Measurements from ENCODE around the gene C1GALT1.

- no peak for TF ChIP-seq CTCF (conservative IDR thresholded peaks at IDR 0.05; ENCODE audit: low read depth in 2 of 2)
- no peak for TF ChIP-seq CREB1 (CRISPR knock-in tag; IDR thresholded peaks at IDR 0.05; ENCODE audit: low read depth)
- TF ChIP-seq EZH2 (IDR thresholded peaks at IDR 0.05; ENCODE audit: low read depth, unreplicated experiment), result no peak
- no peak for TF ChIP-seq REST (IDR thresholded peaks at IDR 0.05; ENCODE audit: unreplicated experiment)
- TF ChIP-seq ZNF331 (CRISPR knock-in tag; IDR thresholded peaks at IDR 0.05; ENCODE audit: low read depth), result no peak
- TF ChIP-seq EZH2phosphoT487 (IDR thresholded peaks at IDR 0.05; ENCODE audit: unreplicated experiment), result no peak
- TF ChIP-seq POLR2AphosphoS5 (IDR thresholded peaks at IDR 0.05; ENCODE audit: low read depth), result no peak
- TF ChIP-seq JUNB (IDR thresholded peaks at IDR 0.05; ENCODE audit: unreplicated experiment), result no peak
Measured at GRCh38 chr7:7177044-7177517, 5.3 kb upstream of the C1GALT1 start.
